ENCODE data around the gene FBN3.

The FBN3 gene

DNA sequence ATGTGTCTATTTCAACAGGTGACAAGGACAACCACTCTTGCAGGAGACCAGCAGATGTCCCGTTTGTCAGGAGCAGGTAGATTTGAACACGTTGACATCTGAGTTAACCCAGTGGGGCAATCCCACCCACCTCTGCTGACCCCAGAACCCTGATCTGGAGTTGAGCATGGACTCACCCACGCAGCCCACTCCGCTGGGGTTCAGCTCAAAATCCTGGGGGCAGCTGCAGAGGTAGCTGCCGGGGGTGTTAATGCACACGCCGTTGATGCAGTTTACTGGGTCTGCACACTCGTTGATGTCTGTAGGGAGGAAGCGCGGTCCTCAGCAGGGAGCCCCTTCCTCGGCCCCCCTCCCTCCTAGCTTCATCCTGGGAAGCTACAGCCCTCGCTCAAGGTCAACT is 39.9 kb downstream of the FBN3 start:
- no peak for TF ChIP-seq TEAD4 (IDR thresholded peaks at IDR 0.05)
- no peak for TF ChIP-seq CEBPB (IDR thresholded peaks at IDR 0.05)
- no peak for TF ChIP-seq NFIC (IDR thresholded peaks at IDR 0.05)
- TF ChIP-seq ZBTB7A (IDR thresholded peaks at IDR 0.05; ENCODE audit: low read depth): no peak

DNA sequence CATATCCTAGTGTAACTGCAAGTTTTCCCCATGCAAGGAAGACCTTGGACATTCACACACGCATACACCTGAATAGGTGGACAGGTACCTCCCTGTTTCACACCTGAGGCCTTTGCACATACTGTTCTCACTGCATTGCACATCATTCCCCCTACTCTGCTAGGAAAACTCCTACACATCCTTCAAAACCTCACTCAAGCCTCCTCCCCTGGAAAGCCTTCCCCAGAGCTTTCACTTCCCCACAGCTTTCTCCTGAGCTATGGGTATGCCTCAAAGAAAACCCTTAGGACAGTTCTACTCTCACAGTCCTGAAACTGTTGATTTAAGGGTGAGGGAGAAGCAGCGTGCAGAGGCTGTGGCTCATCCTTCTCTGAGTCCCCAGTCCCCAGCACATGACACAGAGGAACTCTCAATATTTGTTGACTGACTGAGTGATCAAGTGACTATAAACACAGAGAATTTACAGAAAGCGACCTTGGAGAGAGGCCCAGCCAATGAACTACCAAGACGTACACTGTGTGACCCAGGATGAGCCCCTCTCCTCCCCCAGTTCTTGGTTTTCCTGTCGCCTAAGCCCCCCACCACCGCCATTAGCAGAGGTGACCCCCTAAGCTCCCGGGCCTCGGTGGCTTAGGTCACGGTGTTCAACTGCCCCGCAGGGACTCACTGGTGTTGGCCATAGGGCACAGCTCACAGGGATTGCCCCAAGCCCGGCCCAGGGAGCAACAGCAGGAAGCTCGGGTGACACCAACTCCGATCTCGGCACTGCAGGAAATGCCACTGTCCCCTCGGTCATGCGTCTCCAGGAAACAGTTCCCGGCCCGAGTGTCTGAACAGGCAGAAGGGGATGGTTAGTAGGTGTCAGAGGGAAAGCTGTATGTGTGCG is 40.6 kb downstream of the FBN3 start:
- no peak for TF ChIP-seq TEAD4 (IDR thresholded peaks at IDR 0.05)
- TF ChIP-seq FOXM1 (IDR thresholded peaks at IDR 0.05; ENCODE audit: borderline replicate concordance, low read depth): no peak
- no peak for TF ChIP-seq YY1 (IDR thresholded peaks at IDR 0.05; ENCODE audit: low read depth)
- no peak for TF ChIP-seq CEBPB (IDR thresholded peaks at IDR 0.05)
- TF ChIP-seq ZBTB7A (IDR thresholded peaks at IDR 0.05; ENCODE audit: low read depth): no peak

DNA sequence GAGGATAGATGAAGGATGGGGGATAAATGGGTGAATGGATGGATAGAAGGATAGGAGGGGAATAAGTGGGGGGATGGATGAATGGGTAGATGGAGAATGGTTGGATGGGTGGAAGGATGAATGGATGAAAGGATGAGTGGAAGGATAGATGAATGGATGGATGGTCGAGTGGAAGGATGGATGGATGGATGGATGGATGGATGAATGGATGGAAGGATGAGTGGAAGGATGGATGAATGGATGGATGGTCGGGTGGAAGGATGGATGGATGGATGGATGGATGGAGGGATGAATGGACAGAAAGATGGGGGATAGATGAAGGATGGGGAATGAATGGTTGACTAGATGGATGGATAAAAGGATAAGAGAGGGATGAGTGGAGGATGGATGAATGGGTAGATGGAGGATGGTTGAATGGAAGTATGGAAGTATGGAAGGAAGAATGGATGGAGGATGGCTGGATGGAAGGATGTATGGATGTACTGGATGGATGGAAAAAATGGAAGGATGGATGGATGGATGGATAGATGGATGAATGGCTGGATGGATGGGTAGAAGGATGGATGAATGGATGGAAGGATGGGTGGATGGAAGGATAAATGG is 42.0 kb downstream of the FBN3 start:
- TF ChIP-seq TCF12 (IDR thresholded peaks at IDR 0.05; ENCODE audit: low read depth): no peak
- TF ChIP-seq, protein P1, sequence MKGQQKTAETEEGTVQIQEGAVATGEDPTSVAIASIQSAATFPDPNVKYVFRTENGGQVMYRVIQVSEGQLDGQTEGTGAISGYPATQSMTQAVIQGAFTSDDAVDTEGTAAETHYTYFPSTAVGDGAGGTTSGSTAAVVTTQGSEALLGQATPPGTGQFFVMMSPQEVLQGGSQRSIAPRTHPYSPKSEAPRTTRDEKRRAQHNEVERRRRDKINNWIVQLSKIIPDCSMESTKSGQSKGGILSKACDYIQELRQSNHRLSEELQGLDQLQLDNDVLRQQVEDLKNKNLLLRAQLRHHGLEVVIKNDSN (IDR thresholded peaks at IDR 0.05): no peak
- TF ChIP-seq EGR1 (IDR thresholded peaks at IDR 0.05): no peak
- no peak for TF ChIP-seq YY1 (IDR thresholded peaks at IDR 0.05; ENCODE audit: low read depth)
- TF ChIP-seq FOXM1 (IDR thresholded peaks at IDR 0.05; ENCODE audit: borderline replicate concordance, low read depth): no peak
- TF ChIP-seq TAF1 (IDR thresholded peaks at IDR 0.05; ENCODE audit: low read depth): no peak
- TF ChIP-seq RAD21 (IDR thresholded peaks at IDR 0.05; ENCODE audit: low read depth): no peak
- TF ChIP-seq, protein P2, sequence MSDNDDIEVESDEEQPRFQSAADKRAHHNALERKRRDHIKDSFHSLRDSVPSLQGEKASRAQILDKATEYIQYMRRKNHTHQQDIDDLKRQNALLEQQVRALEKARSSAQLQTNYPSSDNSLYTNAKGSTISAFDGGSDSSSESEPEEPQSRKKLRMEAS (IDR thresholded peaks at IDR 0.05): no peak
- no peak for TF ChIP-seq NFIC (IDR thresholded peaks at IDR 0.05)
- no peak for TF ChIP-seq CREB1 (IDR thresholded peaks at IDR 0.05; ENCODE audit: low read depth)
- TF ChIP-seq EP300 (IDR thresholded peaks at IDR 0.05; ENCODE audit: borderline replicate concordance): no peak
- TF ChIP-seq TEAD4 (IDR thresholded peaks at IDR 0.05): no peak
- no peak for TF ChIP-seq CEBPB (IDR thresholded peaks at IDR 0.05)
- TF ChIP-seq, protein P3, sequence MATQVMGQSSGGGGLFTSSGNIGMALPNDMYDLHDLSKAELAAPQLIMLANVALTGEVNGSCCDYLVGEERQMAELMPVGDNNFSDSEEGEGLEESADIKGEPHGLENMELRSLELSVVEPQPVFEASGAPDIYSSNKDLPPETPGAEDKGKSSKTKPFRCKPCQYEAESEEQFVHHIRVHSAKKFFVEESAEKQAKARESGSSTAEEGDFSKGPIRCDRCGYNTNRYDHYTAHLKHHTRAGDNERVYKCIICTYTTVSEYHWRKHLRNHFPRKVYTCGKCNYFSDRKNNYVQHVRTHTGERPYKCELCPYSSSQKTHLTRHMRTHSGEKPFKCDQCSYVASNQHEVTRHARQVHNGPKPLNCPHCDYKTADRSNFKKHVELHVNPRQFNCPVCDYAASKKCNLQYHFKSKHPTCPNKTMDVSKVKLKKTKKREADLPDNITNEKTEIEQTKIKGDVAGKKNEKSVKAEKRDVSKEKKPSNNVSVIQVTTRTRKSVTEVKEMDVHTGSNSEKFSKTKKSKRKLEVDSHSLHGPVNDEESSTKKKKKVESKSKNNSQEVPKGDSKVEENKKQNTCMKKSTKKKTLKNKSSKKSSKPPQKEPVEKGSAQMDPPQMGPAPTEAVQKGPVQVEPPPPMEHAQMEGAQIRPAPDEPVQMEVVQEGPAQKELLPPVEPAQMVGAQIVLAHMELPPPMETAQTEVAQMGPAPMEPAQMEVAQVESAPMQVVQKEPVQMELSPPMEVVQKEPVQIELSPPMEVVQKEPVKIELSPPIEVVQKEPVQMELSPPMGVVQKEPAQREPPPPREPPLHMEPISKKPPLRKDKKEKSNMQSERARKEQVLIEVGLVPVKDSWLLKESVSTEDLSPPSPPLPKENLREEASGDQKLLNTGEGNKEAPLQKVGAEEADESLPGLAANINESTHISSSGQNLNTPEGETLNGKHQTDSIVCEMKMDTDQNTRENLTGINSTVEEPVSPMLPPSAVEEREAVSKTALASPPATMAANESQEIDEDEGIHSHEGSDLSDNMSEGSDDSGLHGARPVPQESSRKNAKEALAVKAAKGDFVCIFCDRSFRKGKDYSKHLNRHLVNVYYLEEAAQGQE (IDR thresholded peaks at IDR 0.05; ENCODE audit: low read depth): no peak
- TF ChIP-seq ZBTB7A (IDR thresholded peaks at IDR 0.05; ENCODE audit: low read depth): no peak

DNA sequence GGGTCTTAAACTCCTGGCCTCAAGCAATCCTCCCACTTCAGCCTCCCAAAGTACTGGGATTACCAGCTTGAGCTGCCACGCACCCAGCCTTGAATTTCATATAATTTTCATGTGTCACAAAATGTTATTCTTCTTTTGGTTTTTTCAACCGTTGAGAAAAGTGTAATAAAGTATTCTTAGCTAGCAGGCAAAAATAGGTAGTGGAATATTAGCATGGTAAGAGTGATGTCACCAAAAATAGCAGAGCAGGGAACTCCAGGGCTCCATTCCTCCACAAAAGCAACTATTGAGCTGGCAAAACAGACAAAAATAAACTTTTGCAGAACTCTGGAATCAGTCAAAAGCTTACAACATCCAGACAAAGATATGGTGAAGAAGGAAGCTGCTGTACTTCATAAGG is 43.9 kb downstream of the FBN3 start:
- no peak for TF ChIP-seq RAD21 (IDR thresholded peaks at IDR 0.05; ENCODE audit: low read depth)
- TF ChIP-seq, protein P3 (IDR thresholded peaks at IDR 0.05; ENCODE audit: low read depth): no peak
- TF ChIP-seq TEAD4 (IDR thresholded peaks at IDR 0.05): no peak
- TF ChIP-seq CREB1 (IDR thresholded peaks at IDR 0.05; ENCODE audit: low read depth): no peak
- no peak for TF ChIP-seq CEBPB (IDR thresholded peaks at IDR 0.05)
- no peak for TF ChIP-seq EGR1 (IDR thresholded peaks at IDR 0.05)
- TF ChIP-seq YY1 (IDR thresholded peaks at IDR 0.05; ENCODE audit: low read depth): no peak
- TF ChIP-seq, protein P2 (IDR thresholded peaks at IDR 0.05): no peak
- TF ChIP-seq, protein P1 (IDR thresholded peaks at IDR 0.05): no peak
- TF ChIP-seq TCF12 (IDR thresholded peaks at IDR 0.05; ENCODE audit: low read depth): no peak
- TF ChIP-seq ZBTB7A (IDR thresholded peaks at IDR 0.05; ENCODE audit: low read depth): no peak
- TF ChIP-seq FOXM1 (IDR thresholded peaks at IDR 0.05; ENCODE audit: borderline replicate concordance, low read depth): no peak
- TF ChIP-seq NFIC (IDR thresholded peaks at IDR 0.05): no peak

DNA sequence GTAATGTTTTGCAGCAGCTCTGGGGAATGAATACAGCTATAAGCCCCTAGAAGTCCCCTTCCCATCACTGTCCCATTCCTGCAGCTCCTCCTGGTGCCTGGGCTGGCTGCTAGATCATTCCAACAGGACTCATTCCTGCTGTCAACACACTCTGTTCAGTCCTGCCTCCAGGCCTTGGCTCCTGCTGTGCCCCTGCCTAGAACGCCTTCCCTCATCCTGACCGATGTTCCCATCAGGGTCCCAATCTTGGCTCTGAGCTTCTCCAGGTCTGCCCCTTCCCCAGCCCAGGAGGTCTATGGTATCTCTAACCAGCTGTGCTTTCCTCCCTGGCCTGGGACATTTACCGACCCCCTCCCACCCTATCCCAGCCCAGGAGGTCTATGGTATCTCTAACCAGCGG is 48.1 kb downstream of the FBN3 start:
- TF ChIP-seq EP300 (IDR thresholded peaks at IDR 0.05; ENCODE audit: borderline replicate concordance): no peak
- TF ChIP-seq ZBTB7A (IDR thresholded peaks at IDR 0.05; ENCODE audit: low read depth): no peak
- no peak for TF ChIP-seq CEBPB (IDR thresholded peaks at IDR 0.05)
- TF ChIP-seq, protein P1 (IDR thresholded peaks at IDR 0.05): no peak
- no peak for TF ChIP-seq CREB1 (IDR thresholded peaks at IDR 0.05; ENCODE audit: low read depth)
- no peak for TF ChIP-seq TEAD4 (IDR thresholded peaks at IDR 0.05)
